GM21717 (cell line): Measurements from ENCODE around the gene MAB21L4.

Source experiments
- ATAC-seq: cut with Tn5 transposase; IDR thresholded peaks from one replicate; pipeline ENCODE4 v1.9.1; 2021; ENCODE audit warnings: mild to moderate bottlenecking, moderate library complexity; ENCODE audit not compliant: unreplicated experiment

Gene MAB21L4

GRCh38 chr2:240898108-240898730, 2.3 kb upstream of the MAB21L4 start:
- no peak for ATAC-seq

GRCh38 chr2:240896871-240897692, 1.1 kb upstream of the MAB21L4 start:
- ATAC-seq = no peak

GRCh38 chr2:240896394-240896793, 438 bp upstream of the MAB21L4 start:
- no peak for ATAC-seq

GRCh38 chr2:240894836-240895558, 959 bp downstream of the MAB21L4 start:
- no peak for ATAC-seq

- ATAC-seq = no peak
These were observed 1.9 kb downstream of the MAB21L4 start for GRCh38 chr2:240894006-240894405.

GRCh38 chr2:240893363-240893844, 2.6 kb downstream of the MAB21L4 start:
- ATAC-seq = no peak

- no peak for ATAC-seq
These were observed 3.0 kb downstream of the MAB21L4 start for GRCh38 chr2:240892925-240893324.

- no peak for ATAC-seq
These were observed 3.6 kb downstream of the MAB21L4 start for GRCh38 chr2:240892356-240892755.

- ATAC-seq = no peak
These were observed 4.2 kb downstream of the MAB21L4 start for GRCh38 chr2:240891492-240892340.

GRCh38 chr2:240890691-240891090, 5.3 kb downstream of the MAB21L4 start:
- no peak for ATAC-seq

GRCh38 chr2:240889601-240890560, 6.1 kb downstream of the MAB21L4 start:
- no peak for ATAC-seq

- ATAC-seq = no peak
These were observed 6.9 kb downstream of the MAB21L4 start for GRCh38 chr2:240888890-240889573.

GRCh38 chr2:240888130-240888889, 7.6 kb downstream of the MAB21L4 start:
- no peak for ATAC-seq

- ATAC-seq = no peak
These were observed 8.3 kb downstream of the MAB21L4 start for GRCh38 chr2:240887631-240888030.

GRCh38 chr2:240886678-240887609, 9.0 kb downstream of the MAB21L4 start:
- ATAC-seq = no peak

GRCh38 chr2:240886023-240886565, 9.9 kb downstream of the MAB21L4 start:
- ATAC-seq = no peak

- no peak for ATAC-seq
These were observed 10.4 kb downstream of the MAB21L4 start for GRCh38 chr2:240885566-240885965.
